Measurements from ENCODE around the gene SGO1.

The SGO1 gene

GRCh38 chr3:20201143-20201542 lies 15.1 kb upstream of the SGO1 start:
- Histone ChIP-seq H3K79me2 (ENCODE audit: low read length) (no peaks in the 10 kb centered on the region), H3K4me3 (ENCODE audit: low read length) (no peak overlapping the region), H3K27ac (ENCODE audit: low read length) (no peak overlapping the region), H3K9ac (ENCODE audit: low read length) (no peak overlapping the region), H3K27me3 (ENCODE audit: low read depth, low read length) (no peaks in the 10 kb centered on the region), H2AFZ (ENCODE audit: low read depth, low read length) (no peak overlapping the region), H3K4me1 (ENCODE audit: low read length) (peaks cover 5% of the 10 kb centered on the region; the same call in 1 of the 2 replicates), H3K9me3 (ENCODE audit: insufficient read depth, low read length) (no peaks in the 10 kb centered on the region), H3K4me2 (ENCODE audit: low read length) (no peak overlapping the region), H3K36me3 (replicated peaks; ENCODE audit: low read depth, low read length) (no peaks in the 10 kb centered on the region), H4K20me1 (ENCODE audit: insufficient read depth, low read length) (no peaks in the 10 kb centered on the region)
- no peak for TF ChIP-seq CTCF (IDR thresholded peaks at IDR 0.05; ENCODE audit: low read depth, low read length)
- no peak for TF ChIP-seq EZH2phosphoT487 (IDR thresholded peaks at IDR 0.05; ENCODE audit: low read depth)

GRCh38 chr3:20197775-20198174 lies 11.8 kb upstream of the SGO1 start:
- no peak overlapping the region for H3K4me3 ChIP-seq (ENCODE audit: low read length)
- no peak overlapping the region for H3K9ac ChIP-seq (ENCODE audit: low read length)
- no peaks in the 10 kb centered on the region for H3K79me2 ChIP-seq (ENCODE audit: low read length)
- no peak for TF ChIP-seq EZH2phosphoT487 (IDR thresholded peaks at IDR 0.05; ENCODE audit: low read depth)
- TF ChIP-seq CTCF (IDR thresholded peaks at IDR 0.05; ENCODE audit: low read depth, low read length), result no peak
- no peaks in the 10 kb centered on the region for H3K27me3 ChIP-seq (ENCODE audit: low read depth, low read length)
- H3K27ac ChIP-seq (ENCODE audit: low read length), result no peak overlapping the region
- peaks cover 16% of the 10 kb centered on the region for H3K4me1 ChIP-seq (ENCODE audit: low read length)
- H3K4me2 ChIP-seq (ENCODE audit: low read length), result no peak overlapping the region
- H4K20me1 ChIP-seq (ENCODE audit: insufficient read depth, low read length), result no peaks in the 10 kb centered on the region
- no peaks in the 10 kb centered on the region for H3K36me3 ChIP-seq (replicated peaks; ENCODE audit: low read depth, low read length)
- no peak overlapping the region for H2AFZ ChIP-seq (ENCODE audit: low read depth, low read length)
- no peaks in the 10 kb centered on the region for H3K9me3 ChIP-seq (ENCODE audit: insufficient read depth, low read length)

- no peaks in the 10 kb centered on the region for H3K79me2 ChIP-seq (ENCODE audit: low read length)
- H3K9me3 ChIP-seq (ENCODE audit: insufficient read depth, low read length), result no peaks in the 10 kb centered on the region
- no peak overlapping the region for H3K9ac ChIP-seq (ENCODE audit: low read length)
- H3K4me2 ChIP-seq (ENCODE audit: low read length), result 0 out of 2 replicates have a peak overlapping the region, but pooled peaks have one; percentile 1
- H3K27ac ChIP-seq (ENCODE audit: low read length), result no peak overlapping the region
- no peaks in the 10 kb centered on the region for H4K20me1 ChIP-seq (ENCODE audit: insufficient read depth, low read length)
- TF ChIP-seq EZH2phosphoT487 (IDR thresholded peaks at IDR 0.05; ENCODE audit: low read depth), result no peak
- no peak for TF ChIP-seq CTCF (IDR thresholded peaks at IDR 0.05; ENCODE audit: low read depth, low read length)
- no peak overlapping the region for H2AFZ ChIP-seq (ENCODE audit: low read depth, low read length)
- no peaks in the 10 kb centered on the region for H3K36me3 ChIP-seq (replicated peaks; ENCODE audit: low read depth, low read length)
- peaks cover 16% of the 10 kb centered on the region for H3K4me1 ChIP-seq (ENCODE audit: low read length)
- no peak overlapping the region for H3K4me3 ChIP-seq (ENCODE audit: low read length)
- no peaks in the 10 kb centered on the region for H3K27me3 ChIP-seq (ENCODE audit: low read depth, low read length)
Observed at GRCh38 chr3:20194793-20195460, 8.9 kb upstream of the SGO1 start.

GRCh38 chr3:20190991-20191390 lies 5.0 kb upstream of the SGO1 start:
- H3K4me3 ChIP-seq (ENCODE audit: low read length), result no peak overlapping the region
- H3K4me1 ChIP-seq (ENCODE audit: low read length), result peaks cover 20% of the 10 kb centered on the region
- H3K9ac ChIP-seq (ENCODE audit: low read length), result no peak overlapping the region
- no peak for TF ChIP-seq CTCF (IDR thresholded peaks at IDR 0.05; ENCODE audit: low read depth, low read length)
- TF ChIP-seq EZH2phosphoT487 (IDR thresholded peaks at IDR 0.05; ENCODE audit: low read depth), result no peak
- H4K20me1 ChIP-seq (ENCODE audit: insufficient read depth, low read length), result no peaks in the 10 kb centered on the region
- H3K27me3 ChIP-seq (ENCODE audit: low read depth, low read length), result no peaks in the 10 kb centered on the region
- no peak overlapping the region for H3K27ac ChIP-seq (ENCODE audit: low read length)
- H3K4me2 ChIP-seq (ENCODE audit: low read length), result no peak overlapping the region
- no peaks in the 10 kb centered on the region for H3K9me3 ChIP-seq (ENCODE audit: insufficient read depth, low read length)
- H3K36me3 ChIP-seq (replicated peaks; ENCODE audit: low read depth, low read length), result no peaks in the 10 kb centered on the region
- no peak overlapping the region for H2AFZ ChIP-seq (ENCODE audit: low read depth, low read length)
- H3K79me2 ChIP-seq (ENCODE audit: low read length), result no peaks in the 10 kb centered on the region
